Erythroblast (primary cell): ENCODE measurements around the gene SPTLC2.

ENCODE experiments used
- GATA1 ChIP-seq: IDR thresholded peaks from 2 replicates; pipeline ENCODE4 v1.6.1; 2011; ENCODE audit warnings: low read depth, mild to moderate bottlenecking, control low read depth, low read length, moderate library complexity
- POLR2A ChIP-seq: IDR thresholded peaks from 2 replicates; pipeline ENCODE4 v1.6.1; 2011; ENCODE audit warnings: mild to moderate bottlenecking, low read length

- TF ChIP-seq POLR2A (no peak), GATA1 (no peak)
Observed at GRCh38 chr14:77645520-77646230, 29.2 kb upstream of the SPTLC2 start.
